ENCODE results near the gene TMEM51.

Gene TMEM51

GRCh38 chr1:15154480-15155036, 1.0 kb downstream of the TMEM51 start:
- peak overlapping the region; percentile 75 for H3K4me3 ChIP-seq (ENCODE audit: low read depth, low read length)
- H3K9me3 ChIP-seq (ENCODE audit: control insufficient read depth, insufficient read depth, low read length): no peaks in the 10 kb centered on the region
- peaks cover 10% of the 10 kb centered on the region for H3K4me1 ChIP-seq (ENCODE audit: control insufficient read depth, insufficient read depth, low read length)
- no peaks in the 10 kb centered on the region for H3K36me3 ChIP-seq (ENCODE audit: control insufficient read depth, insufficient read depth, low read length)
- peaks cover 29% of the 10 kb centered on the region for H3K27me3 ChIP-seq (ENCODE audit: control insufficient read depth, insufficient read depth, low read length)
- H3K9ac ChIP-seq (ENCODE audit: low read depth, low read length): no peak overlapping the region
- no peak overlapping the region for H3K27ac ChIP-seq (ENCODE audit: low read depth, low read length)

- H3K36me3 ChIP-seq (ENCODE audit: control insufficient read depth, insufficient read depth, low read length): no peaks in the 10 kb centered on the region
- no peak overlapping the region; the same call in 1 of the 2 replicates for H3K4me3 ChIP-seq (ENCODE audit: low read depth, low read length)
- peaks cover 10% of the 10 kb centered on the region for H3K4me1 ChIP-seq (ENCODE audit: control insufficient read depth, insufficient read depth, low read length)
- no peak overlapping the region for H3K27ac ChIP-seq (ENCODE audit: low read depth, low read length)
- H3K27me3 ChIP-seq (ENCODE audit: control insufficient read depth, insufficient read depth, low read length): peaks cover 28% of the 10 kb centered on the region
- H3K9ac ChIP-seq (ENCODE audit: low read depth, low read length): no peak overlapping the region
- no peaks in the 10 kb centered on the region for H3K9me3 ChIP-seq (ENCODE audit: control insufficient read depth, insufficient read depth, low read length)
Measured at GRCh38 chr1:15155191-15155590, 1.6 kb downstream of the TMEM51 start.

- no peak overlapping the region for H3K27ac ChIP-seq (ENCODE audit: low read depth, low read length)
- H3K27me3 ChIP-seq (ENCODE audit: control insufficient read depth, insufficient read depth, low read length): peaks cover 19% of the 10 kb centered on the region
- H3K4me3 ChIP-seq (ENCODE audit: low read depth, low read length): no peak overlapping the region
- no peak overlapping the region for H3K9ac ChIP-seq (ENCODE audit: low read depth, low read length)
- no peaks in the 10 kb centered on the region for H3K36me3 ChIP-seq (ENCODE audit: control insufficient read depth, insufficient read depth, low read length)
- H3K4me1 ChIP-seq (ENCODE audit: control insufficient read depth, insufficient read depth, low read length): peaks cover 10% of the 10 kb centered on the region
- no peaks in the 10 kb centered on the region for H3K9me3 ChIP-seq (ENCODE audit: control insufficient read depth, insufficient read depth, low read length)
Measured at GRCh38 chr1:15155888-15156741, 2.6 kb downstream of the TMEM51 start.

GRCh38 chr1:15156807-15157380, 3.3 kb downstream of the TMEM51 start:
- H3K36me3 ChIP-seq (ENCODE audit: control insufficient read depth, insufficient read depth, low read length): no peaks in the 10 kb centered on the region
- no peak overlapping the region for H3K9ac ChIP-seq (ENCODE audit: low read depth, low read length)
- H3K4me1 ChIP-seq (ENCODE audit: control insufficient read depth, insufficient read depth, low read length): peaks cover 10% of the 10 kb centered on the region
- H3K4me3 ChIP-seq (ENCODE audit: low read depth, low read length): no peak overlapping the region
- no peaks in the 10 kb centered on the region for H3K9me3 ChIP-seq (ENCODE audit: control insufficient read depth, insufficient read depth, low read length)
- no peak overlapping the region for H3K27ac ChIP-seq (ENCODE audit: low read depth, low read length)
- peaks cover 12% of the 10 kb centered on the region for H3K27me3 ChIP-seq (ENCODE audit: control insufficient read depth, insufficient read depth, low read length)

- H3K27ac ChIP-seq (ENCODE audit: low read depth, low read length): no peak overlapping the region
- H3K4me3 ChIP-seq (ENCODE audit: low read depth, low read length): no peak overlapping the region
Measured at GRCh38 chr1:15157524-15158399, 4.2 kb downstream of the TMEM51 start.

GRCh38 chr1:15158506-15159165, 5.1 kb downstream of the TMEM51 start:
- no peak overlapping the region for H3K9ac ChIP-seq (ENCODE audit: low read depth, low read length)

More at GRCh38 chr1:15157524-15158399, 4.2 kb downstream of the TMEM51 start:
- no peaks in the 10 kb centered on the region for H3K36me3 ChIP-seq (ENCODE audit: control insufficient read depth, insufficient read depth, low read length)
- peaks cover 10% of the 10 kb centered on the region for H3K27me3 ChIP-seq (ENCODE audit: control insufficient read depth, insufficient read depth, low read length)
- H3K4me1 ChIP-seq (ENCODE audit: control insufficient read depth, insufficient read depth, low read length): peaks cover 10% of the 10 kb centered on the region
- H3K9ac ChIP-seq (ENCODE audit: low read depth, low read length): no peak overlapping the region
- H3K9me3 ChIP-seq (ENCODE audit: control insufficient read depth, insufficient read depth, low read length): no peaks in the 10 kb centered on the region

GRCh38 chr1:15159166-15159555, 5.6 kb downstream of the TMEM51 start:
- Histone ChIP-seq H3K9me3 (ENCODE audit: control insufficient read depth, insufficient read depth, low read length) (no peaks in the 10 kb centered on the region), H3K4me3 (ENCODE audit: low read depth, low read length) (no peak overlapping the region), H3K9ac (ENCODE audit: low read depth, low read length) (no peak overlapping the region), H3K27me3 (ENCODE audit: control insufficient read depth, insufficient read depth, low read length) (peaks cover 5% of the 10 kb centered on the region), H3K4me1 (ENCODE audit: control insufficient read depth, insufficient read depth, low read length) (peaks cover 10% of the 10 kb centered on the region), H3K27ac (ENCODE audit: low read depth, low read length) (no peak overlapping the region), H3K36me3 (ENCODE audit: control insufficient read depth, insufficient read depth, low read length) (no peaks in the 10 kb centered on the region)

More at GRCh38 chr1:15158506-15159165, 5.1 kb downstream of the TMEM51 start:
- Histone ChIP-seq H3K4me1 (ENCODE audit: control insufficient read depth, insufficient read depth, low read length) (peaks cover 10% of the 10 kb centered on the region), H3K4me3 (ENCODE audit: low read depth, low read length) (no peak overlapping the region), H3K27ac (ENCODE audit: low read depth, low read length) (no peak overlapping the region), H3K9me3 (ENCODE audit: control insufficient read depth, insufficient read depth, low read length) (no peaks in the 10 kb centered on the region), H3K27me3 (ENCODE audit: control insufficient read depth, insufficient read depth, low read length) (peaks cover 6% of the 10 kb centered on the region), H3K36me3 (ENCODE audit: control insufficient read depth, insufficient read depth, low read length) (no peaks in the 10 kb centered on the region)

GRCh38 chr1:15160626-15161025, 7.1 kb downstream of the TMEM51 start:
- no peaks in the 10 kb centered on the region for H3K36me3 ChIP-seq (ENCODE audit: control insufficient read depth, insufficient read depth, low read length)
- H3K4me1 ChIP-seq (ENCODE audit: control insufficient read depth, insufficient read depth, low read length): peaks cover 5% of the 10 kb centered on the region
- H3K27ac ChIP-seq (ENCODE audit: low read depth, low read length): no peak overlapping the region
- no peaks in the 10 kb centered on the region; the same call in 1 of the 2 replicates for H3K27me3 ChIP-seq (ENCODE audit: control insufficient read depth, insufficient read depth, low read length)
- no peak overlapping the region for H3K9ac ChIP-seq (ENCODE audit: low read depth, low read length)
- H3K4me3 ChIP-seq (ENCODE audit: low read depth, low read length): no peak overlapping the region
- no peaks in the 10 kb centered on the region for H3K9me3 ChIP-seq (ENCODE audit: control insufficient read depth, insufficient read depth, low read length)

- H3K9ac ChIP-seq (ENCODE audit: low read depth, low read length): no peak overlapping the region
- no peaks in the 10 kb centered on the region for H3K4me1 ChIP-seq (ENCODE audit: control insufficient read depth, insufficient read depth, low read length)
- H3K27me3 ChIP-seq (ENCODE audit: control insufficient read depth, insufficient read depth, low read length): no peaks in the 10 kb centered on the region
- no peaks in the 10 kb centered on the region for H3K9me3 ChIP-seq (ENCODE audit: control insufficient read depth, insufficient read depth, low read length)
- H3K4me3 ChIP-seq (ENCODE audit: low read depth, low read length): no peak overlapping the region
- no peaks in the 10 kb centered on the region for H3K36me3 ChIP-seq (ENCODE audit: control insufficient read depth, insufficient read depth, low read length)
- no peak overlapping the region for H3K27ac ChIP-seq (ENCODE audit: low read depth, low read length)
Measured at GRCh38 chr1:15167386-15167785, 13.8 kb downstream of the TMEM51 start.

GRCh38 chr1:15168479-15168878, 14.9 kb downstream of the TMEM51 start:
- no peaks in the 10 kb centered on the region for H3K4me1 ChIP-seq (ENCODE audit: control insufficient read depth, insufficient read depth, low read length)
- H3K27me3 ChIP-seq (ENCODE audit: control insufficient read depth, insufficient read depth, low read length): no peaks in the 10 kb centered on the region
- H3K9me3 ChIP-seq (ENCODE audit: control insufficient read depth, insufficient read depth, low read length): no peaks in the 10 kb centered on the region
- H3K27ac ChIP-seq (ENCODE audit: low read depth, low read length): no peak overlapping the region
- H3K4me3 ChIP-seq (ENCODE audit: low read depth, low read length): no peak overlapping the region
- no peaks in the 10 kb centered on the region for H3K36me3 ChIP-seq (ENCODE audit: control insufficient read depth, insufficient read depth, low read length)
- H3K9ac ChIP-seq (ENCODE audit: low read depth, low read length): no peak overlapping the region

Measured in HUES48 (cell line).